ENCODE results near the gene DHRS3. TPM values are rescaled to one million over a fixed set of nuclear protein-coding genes. Genes with fewer than 3 reads are reported as not detected.

Gene DHRS3
- total and polyA plus RNA-seq, 2 donors (not counting 1 experiment from before 2014, with no cell fraction given), result 0.37 TPM

DNA sequence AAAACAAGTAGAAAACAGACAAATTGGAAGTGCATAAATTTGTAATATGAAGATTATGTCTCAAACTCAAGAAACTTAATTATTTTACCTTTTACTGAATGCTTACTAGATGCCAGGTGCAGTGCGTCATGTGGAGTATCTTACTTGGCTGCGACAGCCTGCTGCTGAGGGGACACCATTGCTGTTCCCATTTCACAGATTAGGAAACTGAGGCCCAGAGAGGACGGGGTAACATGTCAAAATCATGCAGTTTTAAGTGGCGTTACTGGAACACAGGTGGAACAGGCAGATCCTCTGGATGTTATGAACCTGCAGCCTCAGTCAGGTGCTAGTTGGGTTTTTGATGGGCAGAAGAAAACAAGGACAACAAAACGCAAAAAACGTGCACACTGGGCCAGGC, 7.3 kb upstream of the DHRS3 start:
- H3K4me3 Mint-ChIP-seq, result no peak overlapping the region

DNA sequence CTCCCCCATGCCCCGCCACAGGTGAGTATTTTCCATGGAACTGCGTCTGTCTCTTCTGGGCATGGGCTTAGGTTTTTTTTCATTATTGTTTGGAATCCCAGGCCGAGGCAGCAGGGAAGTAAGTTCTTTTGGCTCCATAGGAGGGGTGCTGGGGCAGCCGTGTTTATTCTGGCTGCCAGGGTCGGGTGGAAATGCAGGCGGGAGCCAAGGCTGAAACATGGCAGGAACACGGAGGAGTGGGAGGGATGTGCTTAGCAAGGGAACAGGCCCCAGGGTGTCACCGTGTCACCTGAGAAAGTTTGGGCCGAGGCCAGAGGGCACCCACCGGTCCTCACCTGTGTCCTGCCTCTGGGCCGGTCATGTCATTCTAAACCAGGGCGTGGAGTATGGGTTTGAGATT, 4.5 kb upstream of the DHRS3 start:
- CTCF ChIA-PET, result interaction anchor here (1.0 kb wide), 1 partner anchor 346 kb away, joined by 3 read pairs; no protein-coding TSS in a partner anchor
- intact Hi-C loops (cut with micrococcal nuclease), result no loop called here

More for the DNA sequence above, 7.3 kb upstream of the DHRS3 start:
- Histone ChIP-seq H3K4me2 (replicated peaks; ENCODE audit: low read depth, low read length, poor library complexity, severe bottlenecking) (no peak overlapping the region), H3K27me3 (replicated peaks in 1 of 4; ENCODE audit: control extremely low read depth in 1 of 4, control insufficient read depth in 3 of 4, insufficient read depth in 4 of 4, low read length in 3 of 4) (peaks cover 0 to 2% (median 0%) of the 10 kb centered on the region in 4 experiments), H4K20me1 (ENCODE audit: control insufficient read depth, insufficient read depth, low read length, poor library complexity, severe bottlenecking) (no peaks in the 10 kb centered on the region), H3K4me1 (ENCODE audit: control insufficient read depth in 2 of 2, insufficient read depth in 2 of 2, low read length in 2 of 2) (no peaks in the 10 kb centered on the region), H3K27ac (ENCODE audit: low read length in 2 of 2) (no peak overlapping the region), H2AFZ (ENCODE audit: insufficient read depth, low read depth, low read length, poor library complexity, severe bottlenecking) (no peak overlapping the region), H3K36me3 (replicated peaks in 1 of 2; ENCODE audit: control extremely low read depth in 1 of 2, control insufficient read depth in 1 of 2, extremely low read depth in 1 of 2, insufficient read depth in 2 of 2, low read length in 1 of 2) (no peaks in the 10 kb centered on the region), H3K9ac (ENCODE audit: low read length) (no peak overlapping the region), H3K9me3 (ENCODE audit: control extremely low read depth in 1 of 3, control insufficient read depth in 2 of 3, insufficient read depth in 1 of 3, low read length in 2 of 3) (no peaks in the 10 kb centered on the region), H3K79me2 (ENCODE audit: control insufficient read depth, insufficient read depth, low read length) (no peaks in the 10 kb centered on the region), H3K4me3 (ENCODE audit: control extremely low read depth in 1 of 5, extremely low read depth in 1 of 5, insufficient read depth in 1 of 5, low read depth in 2 of 5, low read length in 4 of 5) (no peak overlapping the region)
- H3K27me3 Mint-ChIP-seq, result peaks cover 12% of the 10 kb centered on the region
- no peaks in the 10 kb centered on the region for H3K4me1 Mint-ChIP-seq
- POLR2A ChIA-PET, result no interaction called here
- whole genome bisulfite sequencing (ENCODE audit: insufficient coverage), result 96% methylated on average over 6 of the region's 6 CpGs
- DNase-seq (no peak), ATAC-seq (ENCODE audit: low read depth) (no peak)
- H3K27ac Mint-ChIP-seq, result no peak overlapping the region
- intact Hi-C loops (cut with micrococcal nuclease), result no loop called here
- CTCF ChIA-PET, result no interaction called here
- TF ChIP-seq, protein P1, sequence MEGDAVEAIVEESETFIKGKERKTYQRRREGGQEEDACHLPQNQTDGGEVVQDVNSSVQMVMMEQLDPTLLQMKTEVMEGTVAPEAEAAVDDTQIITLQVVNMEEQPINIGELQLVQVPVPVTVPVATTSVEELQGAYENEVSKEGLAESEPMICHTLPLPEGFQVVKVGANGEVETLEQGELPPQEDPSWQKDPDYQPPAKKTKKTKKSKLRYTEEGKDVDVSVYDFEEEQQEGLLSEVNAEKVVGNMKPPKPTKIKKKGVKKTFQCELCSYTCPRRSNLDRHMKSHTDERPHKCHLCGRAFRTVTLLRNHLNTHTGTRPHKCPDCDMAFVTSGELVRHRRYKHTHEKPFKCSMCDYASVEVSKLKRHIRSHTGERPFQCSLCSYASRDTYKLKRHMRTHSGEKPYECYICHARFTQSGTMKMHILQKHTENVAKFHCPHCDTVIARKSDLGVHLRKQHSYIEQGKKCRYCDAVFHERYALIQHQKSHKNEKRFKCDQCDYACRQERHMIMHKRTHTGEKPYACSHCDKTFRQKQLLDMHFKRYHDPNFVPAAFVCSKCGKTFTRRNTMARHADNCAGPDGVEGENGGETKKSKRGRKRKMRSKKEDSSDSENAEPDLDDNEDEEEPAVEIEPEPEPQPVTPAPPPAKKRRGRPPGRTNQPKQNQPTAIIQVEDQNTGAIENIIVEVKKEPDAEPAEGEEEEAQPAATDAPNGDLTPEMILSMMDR (IDR thresholded peaks at IDR 0.05), result no peak
- H3K9me3 Mint-ChIP-seq (ENCODE audit: insufficient read depth), result no peaks in the 10 kb centered on the region

More for the DNA sequence above, 4.5 kb upstream of the DHRS3 start:
- peaks cover 0 to 6% (median 0%) of the 10 kb centered on the region in 3 donors for H3K9me3 ChIP-seq (ENCODE audit: control extremely low read depth in 1 of 3, control insufficient read depth in 2 of 3, insufficient read depth in 1 of 3, low read length in 2 of 3)
- DNase-seq, result no peak
- Mint-ChIP-seq H3K4me1 (peaks cover 24% of the 10 kb centered on the region), H3K27me3 (peaks cover 35% of the 10 kb centered on the region), H3K4me3 (no peak overlapping the region), H3K27ac (no peak overlapping the region), H3K9me3 (ENCODE audit: insufficient read depth) (no peaks in the 10 kb centered on the region)
- no peak overlapping the region for H3K27ac ChIP-seq (ENCODE audit: low read length in 2 of 2)
- no peak for TF ChIP-seq EZH2 (IDR thresholded peaks at IDR 0.05; ENCODE audit: borderline replicate concordance, insufficient read depth, low read depth, low read length, poor library complexity, severe bottlenecking)
- TF ChIP-seq, protein P1 (IDR thresholded peaks at IDR 0.05), result no peak
- no peak overlapping the region for H3K9ac ChIP-seq (ENCODE audit: low read length)
- POLR2A ChIA-PET, result no interaction called here
- no peak overlapping the region for H2AFZ ChIP-seq (ENCODE audit: insufficient read depth, low read depth, low read length, poor library complexity, severe bottlenecking)
- ATAC-seq (ENCODE audit: low read depth), result no peak
- no peak overlapping the region for H3K4me2 ChIP-seq (replicated peaks; ENCODE audit: low read depth, low read length, poor library complexity, severe bottlenecking)
- no peaks in the 10 kb centered on the region for H3K36me3 ChIP-seq (replicated peaks in 1 of 2; ENCODE audit: control extremely low read depth in 1 of 2, control insufficient read depth in 1 of 2, extremely low read depth in 1 of 2, insufficient read depth in 2 of 2, low read length in 1 of 2)
- peaks cover 0 to 24% (median 5%) of the 10 kb centered on the region in 4 experiments for H3K27me3 ChIP-seq (replicated peaks in 1 of 4; ENCODE audit: control extremely low read depth in 1 of 4, control insufficient read depth in 3 of 4, insufficient read depth in 4 of 4, low read length in 3 of 4)
- 94% methylated on average over 12 of the region's 12 CpGs for WGBS (ENCODE audit: insufficient coverage)
- no peaks in the 10 kb centered on the region for H3K79me2 ChIP-seq (ENCODE audit: control insufficient read depth, insufficient read depth, low read length)
- no peaks in the 10 kb centered on the region for H4K20me1 ChIP-seq (ENCODE audit: control insufficient read depth, insufficient read depth, low read length, poor library complexity, severe bottlenecking)
- H3K4me3 ChIP-seq (ENCODE audit: control extremely low read depth in 1 of 5, extremely low read depth in 1 of 5, insufficient read depth in 1 of 5, low read depth in 2 of 5, low read length in 4 of 5), result no peak overlapping the region
- H3K4me1 ChIP-seq (ENCODE audit: control insufficient read depth in 2 of 2, insufficient read depth in 2 of 2, low read length in 2 of 2), result peaks cover 15 to 25% of the 10 kb centered on the region in 2 donors

Data from B cell (primary cell).